NT2/D1 (cell line): ENCODE results near the gene FGF19.

Experiments
- DNase-seq: peaks from one replicate; pipeline ENCODE4 v3.0.0-alpha.2; 2011; ENCODE audit warnings: low read depth, low spot score
- H3K27me3 ChIP-seq: 2 replicates; pipeline ENCODE4 v1.6.0; 2011; ENCODE audit warnings: mild to moderate bottlenecking; ENCODE audit not compliant: insufficient read length, insufficient read depth
- H3K36me3 ChIP-seq: 2 replicates; pipeline ENCODE4 v1.6.1; 2011; ENCODE audit warnings: mild to moderate bottlenecking, low read length, mixed read lengths; ENCODE audit not compliant: insufficient read depth, insufficient read length
- H3K4me1 ChIP-seq: 2 replicates; pipeline ENCODE4 v1.5.1; 2011; ENCODE audit not compliant: insufficient read depth, insufficient read length
- H3K4me3 ChIP-seq: 2 replicates; pipeline ENCODE4 v1.5.1; 2011; ENCODE audit warnings: low read depth; ENCODE audit not compliant: insufficient read length
- H3K9ac ChIP-seq: 2 replicates; pipeline ENCODE4 v1.6.0; 2011; ENCODE audit warnings: low read depth; ENCODE audit not compliant: insufficient read length
- H3K9me3 ChIP-seq: 2 replicates; pipeline ENCODE4 v1.5.1; 2011; ENCODE audit warnings: mild to moderate bottlenecking, low read length; ENCODE audit not compliant: insufficient read depth
- SUZ12 ChIP-seq: IDR thresholded peaks from 2 replicates; pipeline ENCODE4 v1.6.1; 2011; ENCODE audit not compliant: insufficient read length, insufficient read depth; ENCODE audit errors: extremely low read depth
- YY1 ChIP-seq: IDR thresholded peaks from 2 replicates; pipeline ENCODE4 v1.6.1; 2011; ENCODE audit not compliant: insufficient read length, insufficient read depth
- ZNF274 ChIP-seq: IDR thresholded peaks from 2 replicates; pipeline ENCODE4 v1.6.1; 2011; ENCODE audit warnings: mild to moderate bottlenecking, low read depth, low read length

FGF19 gene

DNA sequence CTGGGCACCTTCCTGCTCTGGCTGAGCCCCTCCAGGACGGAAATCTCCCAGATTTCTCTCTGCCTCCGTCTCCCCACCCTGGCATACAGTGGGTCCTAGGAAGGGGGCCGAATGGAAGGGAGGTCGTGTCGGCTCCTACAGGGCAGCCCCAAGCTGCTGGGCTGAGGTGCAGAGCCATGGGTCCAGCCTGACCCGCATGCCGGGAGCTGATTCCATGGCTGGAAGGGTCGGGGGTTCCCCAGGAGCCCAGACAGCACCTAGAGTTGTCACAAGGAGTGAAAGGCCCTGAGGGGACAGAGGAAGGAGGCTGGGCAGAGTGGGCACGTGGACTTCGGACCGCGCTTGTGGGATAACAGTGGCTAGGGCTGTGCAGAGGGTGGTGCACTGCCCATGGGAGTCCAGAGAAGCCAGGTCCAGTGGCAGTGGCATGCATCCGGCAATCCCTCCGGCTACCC lies 46.3 kb downstream of the FGF19 start:
- TF ChIP-seq YY1 (no peak), ZNF274 (no peak)
- Histone ChIP-seq H3K9ac (peak overlapping the region; percentile 52), H3K4me1 (peaks cover 25% of the 10 kb centered on the region), H3K9me3 (no peaks in the 10 kb centered on the region), H3K27me3 (no peaks in the 10 kb centered on the region), H3K4me3 (no peak overlapping the region), H3K36me3 (peaks cover 33% of the 10 kb centered on the region)
- no peak for DNase-seq

DNA sequence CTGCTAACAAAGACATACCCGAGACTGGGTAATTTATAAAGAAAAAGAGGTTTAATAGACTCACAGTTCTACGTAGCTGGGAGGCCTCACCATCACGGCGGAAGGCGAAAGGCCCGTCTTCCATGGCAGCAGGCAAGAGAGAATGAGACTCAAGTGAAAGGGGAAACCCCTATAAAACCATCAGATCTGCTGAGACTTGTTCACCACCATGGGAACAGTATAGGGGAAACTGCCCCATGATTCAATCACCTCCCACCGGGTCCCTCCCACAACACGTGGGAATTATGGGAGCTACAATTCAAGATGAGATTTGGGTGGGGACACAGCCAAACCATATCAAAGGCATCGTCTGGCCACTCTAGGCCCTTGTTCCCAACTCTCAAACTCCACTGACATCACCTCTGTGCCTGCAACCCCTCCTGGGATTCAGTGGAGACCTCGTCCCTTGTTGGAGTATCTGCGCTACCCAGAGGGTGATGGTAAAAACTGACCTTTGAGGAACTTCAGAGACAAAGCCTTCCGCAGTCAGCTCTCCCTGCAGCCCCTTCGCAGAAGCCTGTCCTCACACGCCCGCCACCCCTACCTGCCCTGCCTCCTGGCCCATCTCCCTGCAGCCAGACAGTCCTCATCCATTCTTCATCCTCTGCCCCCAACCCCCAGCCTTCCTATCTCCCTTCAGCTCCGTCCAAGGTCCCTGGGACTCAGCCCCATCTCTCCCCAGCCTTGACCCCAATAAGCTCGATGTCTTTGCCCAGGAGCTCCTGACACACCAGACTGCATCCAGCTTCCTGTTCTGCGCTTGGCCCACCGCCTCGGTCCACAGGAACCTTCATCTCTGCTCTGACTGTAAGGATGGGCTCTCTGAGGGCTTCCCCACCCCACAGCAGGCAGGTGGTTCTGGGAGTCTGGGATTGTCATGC lies 47.0 kb downstream of the FGF19 start:
- no peak for DNase-seq
- Histone ChIP-seq H3K36me3 (peaks cover 36% of the 10 kb centered on the region), H3K4me3 (no peak overlapping the region), H3K9me3 (no peaks in the 10 kb centered on the region), H3K27me3 (no peaks in the 10 kb centered on the region), H3K9ac (no peak overlapping the region), H3K4me1 (peaks cover 25% of the 10 kb centered on the region)
- no peak for TF ChIP-seq SUZ12
- no peak for TF ChIP-seq YY1
- TF ChIP-seq ZNF274, result no peak

DNA sequence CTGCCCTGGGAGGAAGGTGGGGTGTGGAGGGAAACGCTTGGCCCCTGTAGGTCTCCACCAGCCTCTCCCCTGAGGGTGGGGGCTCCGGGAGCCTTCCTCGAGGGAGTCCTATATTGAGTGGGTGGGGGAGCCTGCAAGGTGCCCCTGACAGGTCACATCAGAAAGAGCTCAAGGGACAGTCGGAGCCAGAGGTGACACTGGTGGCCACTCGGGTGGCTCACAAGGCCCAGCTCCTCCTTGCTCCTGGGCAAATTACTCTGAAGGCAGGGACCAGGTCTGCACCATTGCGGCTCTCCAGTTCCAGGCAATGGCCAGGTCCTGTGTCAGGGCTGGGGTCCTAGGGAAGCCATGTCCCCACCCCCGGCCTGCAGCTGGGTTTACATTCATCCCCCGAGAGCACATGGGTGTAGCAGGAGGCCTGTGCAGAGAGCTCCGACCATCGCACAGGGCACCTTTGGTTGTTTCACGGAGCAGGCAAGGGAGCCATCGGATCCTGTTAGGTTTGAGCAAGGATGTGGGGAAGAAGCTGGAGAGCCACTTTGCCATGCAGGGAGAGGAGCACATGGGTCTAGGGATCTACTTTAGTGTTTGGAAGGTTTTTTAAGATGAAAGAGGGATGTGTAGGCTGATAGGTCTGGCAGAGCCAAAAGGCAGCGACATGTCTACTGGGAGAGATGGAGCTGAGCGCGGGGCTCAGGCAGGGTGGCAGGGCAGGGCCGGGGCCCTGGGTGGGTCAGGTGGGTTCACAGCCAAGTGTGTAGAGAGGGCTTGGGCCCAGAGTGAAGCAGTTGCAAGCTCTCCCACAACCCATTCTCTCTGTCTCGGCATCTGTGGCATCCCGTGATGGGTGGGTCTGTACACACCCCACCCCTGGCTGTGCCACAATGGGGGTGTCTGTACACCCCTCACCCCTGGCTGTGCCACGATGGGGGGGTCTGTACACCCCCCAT lies 48.1 kb downstream of the FGF19 start:
- DNase-seq, result no peak
- H3K27me3 ChIP-seq, result no peaks in the 10 kb centered on the region
- H3K9me3 ChIP-seq, result no peaks in the 10 kb centered on the region
- no peak overlapping the region for H3K9ac ChIP-seq
- peaks cover 39% of the 10 kb centered on the region for H3K36me3 ChIP-seq
- no peak for TF ChIP-seq ZNF274
- TF ChIP-seq YY1, result no peak
- no peak for TF ChIP-seq SUZ12
- H3K4me3 ChIP-seq, result no peak overlapping the region
- H3K4me1 ChIP-seq, result peaks cover 24% of the 10 kb centered on the region

DNA sequence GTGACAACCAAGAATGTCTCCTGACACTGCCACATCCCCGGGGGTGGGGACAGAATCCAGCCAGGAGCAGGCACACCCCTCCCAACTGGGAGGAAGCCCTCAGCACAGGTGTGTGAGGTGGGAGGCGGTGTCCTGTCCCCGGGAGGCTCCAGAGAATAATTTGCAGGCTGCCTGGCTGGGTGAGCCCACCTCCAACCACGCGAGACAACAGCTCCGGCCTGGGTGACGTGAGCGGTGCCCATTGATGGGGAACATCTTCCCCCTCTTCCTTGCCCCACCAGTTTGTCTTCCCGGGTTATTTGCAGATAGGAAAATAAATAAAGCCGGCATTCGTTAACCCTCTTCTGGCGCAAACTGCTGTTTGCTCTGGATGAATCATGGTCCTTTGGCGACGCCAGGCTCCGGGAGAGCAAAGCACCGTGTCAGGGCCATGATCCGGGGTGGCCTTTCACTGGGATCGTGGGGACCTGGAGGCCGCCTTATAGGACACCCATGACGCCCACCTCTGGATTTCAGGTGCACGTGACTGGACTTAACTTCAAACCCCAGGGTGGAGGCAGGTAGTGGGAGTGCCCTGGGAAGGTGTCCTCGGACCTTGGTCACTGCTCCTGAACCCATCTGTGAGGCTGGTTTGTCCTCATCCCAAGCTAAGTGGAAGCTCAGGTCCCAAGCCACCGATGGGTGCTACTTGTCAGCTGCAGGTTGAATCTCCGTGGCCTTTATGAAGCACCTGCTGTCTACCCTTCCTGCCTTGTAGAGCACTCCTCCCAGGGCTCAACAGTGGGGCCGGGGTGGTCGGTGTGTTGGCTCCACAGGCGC lies 49.0 kb downstream of the FGF19 start:
- no peaks in the 10 kb centered on the region for H3K9me3 ChIP-seq
- no peak for TF ChIP-seq SUZ12
- no peak for TF ChIP-seq YY1
- no peak overlapping the region for H3K9ac ChIP-seq
- no peaks in the 10 kb centered on the region for H3K27me3 ChIP-seq
- no peak for DNase-seq
- peaks cover 46% of the 10 kb centered on the region for H3K36me3 ChIP-seq
- peaks cover 30% of the 10 kb centered on the region for H3K4me1 ChIP-seq
- no peak overlapping the region for H3K4me3 ChIP-seq

DNA sequence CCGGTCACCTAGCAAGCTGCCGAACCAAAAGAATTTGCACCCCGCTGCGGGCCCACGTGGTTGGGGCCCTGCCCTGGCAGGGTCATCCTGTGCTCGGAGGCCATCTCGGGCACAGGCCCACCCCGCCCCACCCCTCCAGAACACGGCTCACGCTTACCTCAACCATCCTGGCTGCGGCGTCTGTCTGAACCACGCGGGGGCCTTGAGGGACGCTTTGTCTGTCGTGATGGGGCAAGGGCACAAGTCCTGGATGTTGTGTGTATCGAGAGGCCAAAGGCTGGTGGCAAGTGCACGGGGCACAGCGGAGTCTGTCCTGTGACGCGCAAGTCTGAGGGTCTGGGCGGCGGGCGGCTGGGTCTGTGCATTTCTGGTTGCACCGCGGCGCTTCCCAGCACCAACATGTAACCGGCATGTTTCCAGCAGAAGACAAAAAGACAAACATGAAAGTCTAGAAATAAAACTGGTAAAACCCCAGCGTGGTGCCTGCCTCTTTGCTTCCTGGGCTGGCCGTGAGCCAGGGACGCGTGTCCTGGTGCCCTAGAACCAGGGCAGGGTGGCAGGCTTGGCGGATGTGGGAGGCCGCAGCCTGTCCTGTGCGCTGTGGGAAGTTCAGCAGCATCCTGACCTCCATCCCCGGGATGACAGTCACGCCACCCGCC lies 49.7 kb downstream of the FGF19 start:
- peaks cover 54% of the 10 kb centered on the region for H3K36me3 ChIP-seq
- H3K9me3 ChIP-seq, result no peaks in the 10 kb centered on the region
- no peak for TF ChIP-seq YY1
- TF ChIP-seq SUZ12, result no peak
- no peak for TF ChIP-seq ZNF274
- H3K4me1 ChIP-seq, result peaks cover 28% of the 10 kb centered on the region
- H3K4me3 ChIP-seq, result no peak overlapping the region
- H3K27me3 ChIP-seq, result no peaks in the 10 kb centered on the region
- no peak for DNase-seq
- no peak overlapping the region for H3K9ac ChIP-seq

DNA sequence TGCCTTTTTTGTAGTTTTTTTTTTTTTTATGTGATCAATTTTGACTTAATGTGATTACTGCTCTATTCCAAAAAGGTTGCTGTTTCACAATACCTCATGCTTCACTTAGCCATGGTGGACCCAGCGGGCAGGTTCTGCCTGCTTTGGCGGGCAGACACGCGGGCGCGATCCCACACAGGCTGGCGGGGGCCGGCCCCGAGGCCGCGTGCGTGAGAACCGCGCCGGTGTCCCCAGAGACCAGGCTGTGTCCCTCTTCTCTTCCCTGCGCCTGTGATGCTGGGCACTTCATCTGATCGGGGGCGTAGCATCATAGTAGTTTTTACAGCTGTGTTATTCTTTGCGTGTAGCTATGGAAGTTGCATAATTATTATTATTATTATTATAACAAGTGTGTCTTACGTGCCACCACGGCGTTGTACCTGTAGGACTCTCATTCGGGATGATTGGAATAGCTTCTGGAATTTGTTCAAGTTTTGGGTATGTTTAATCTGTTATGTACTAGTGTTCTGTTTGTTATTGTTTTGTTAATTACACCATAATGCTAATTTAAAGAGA lies 50.3 kb downstream of the FGF19 start:
- Histone ChIP-seq H3K4me3 (no peak overlapping the region), H3K36me3 (peaks cover 60% of the 10 kb centered on the region), H3K4me1 (peaks cover 22% of the 10 kb centered on the region), H3K9me3 (no peaks in the 10 kb centered on the region), H3K9ac (no peak overlapping the region), H3K27me3 (no peaks in the 10 kb centered on the region)
- no peak for TF ChIP-seq YY1
- TF ChIP-seq ZNF274, result no peak
- TF ChIP-seq SUZ12, result no peak
- no peak for DNase-seq
